Lower leg skin (tissue), 3 donors: ENCODE measurements around the gene GPR3.

Experiments used
- POLR2A ChIP-seq, 2 donors: fragments of 450-650 bp; IDR thresholded peaks; one replicate each; pipeline ENCODE4 v1.6.1; 2016 to 2017; ENCODE audit warnings: antibody characterized with exemption in 2 of 2, mild to moderate bottlenecking in 1 of 2, moderate library complexity in 1 of 2
- TF ChIP-seq, protein P1 (sequence below), 3 donors: fragments of 450-650 bp; IDR thresholded peaks; one replicate each; pipeline ENCODE4 v1.5.1; 2016; ENCODE audit warnings: antibody characterized with exemption in 3 of 3, mild to moderate bottlenecking in 3 of 3, moderate library complexity in 2 of 3

DNA sequence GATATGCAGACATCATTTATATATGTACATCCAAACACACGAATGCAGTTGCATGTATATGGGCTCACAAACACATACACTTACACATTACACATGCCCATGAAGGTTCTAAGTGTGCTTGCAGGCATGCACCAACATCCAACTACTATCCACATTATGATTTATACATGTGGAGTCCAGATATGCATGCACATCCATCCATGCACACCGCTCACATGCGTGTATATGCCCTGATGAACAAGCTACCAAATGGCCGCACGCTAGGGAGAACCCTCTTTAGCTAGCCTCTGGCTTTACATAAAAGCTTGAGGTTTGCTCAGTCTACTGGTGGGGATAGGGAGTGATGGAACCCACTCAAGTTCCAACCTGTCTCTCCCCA is 8.5 kb downstream of the GPR3 start:
- TF ChIP-seq, protein P1, sequence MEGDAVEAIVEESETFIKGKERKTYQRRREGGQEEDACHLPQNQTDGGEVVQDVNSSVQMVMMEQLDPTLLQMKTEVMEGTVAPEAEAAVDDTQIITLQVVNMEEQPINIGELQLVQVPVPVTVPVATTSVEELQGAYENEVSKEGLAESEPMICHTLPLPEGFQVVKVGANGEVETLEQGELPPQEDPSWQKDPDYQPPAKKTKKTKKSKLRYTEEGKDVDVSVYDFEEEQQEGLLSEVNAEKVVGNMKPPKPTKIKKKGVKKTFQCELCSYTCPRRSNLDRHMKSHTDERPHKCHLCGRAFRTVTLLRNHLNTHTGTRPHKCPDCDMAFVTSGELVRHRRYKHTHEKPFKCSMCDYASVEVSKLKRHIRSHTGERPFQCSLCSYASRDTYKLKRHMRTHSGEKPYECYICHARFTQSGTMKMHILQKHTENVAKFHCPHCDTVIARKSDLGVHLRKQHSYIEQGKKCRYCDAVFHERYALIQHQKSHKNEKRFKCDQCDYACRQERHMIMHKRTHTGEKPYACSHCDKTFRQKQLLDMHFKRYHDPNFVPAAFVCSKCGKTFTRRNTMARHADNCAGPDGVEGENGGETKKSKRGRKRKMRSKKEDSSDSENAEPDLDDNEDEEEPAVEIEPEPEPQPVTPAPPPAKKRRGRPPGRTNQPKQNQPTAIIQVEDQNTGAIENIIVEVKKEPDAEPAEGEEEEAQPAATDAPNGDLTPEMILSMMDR (IDR thresholded peaks at IDR 0.05), result no peak
- TF ChIP-seq POLR2A (IDR thresholded peaks at IDR 0.05), result no peak
